PC-9 (cell line): Measurements from ENCODE around the gene SLC24A2.

ENCODE experiments used
- CTCF ChIP-seq: fragments of 200-600 bp; sonication (generic); conservative IDR thresholded peaks from 2 replicates; pipeline ENCODE4 v1.6.1; 2017; ENCODE audit warnings: mixed run types, antibody characterized with exemption, mild to moderate bottlenecking, moderate library complexity
- EZH2 ChIP-seq: fragments of 200-600 bp; sonication (generic); IDR thresholded peaks from 2 replicates; pipeline ENCODE4 v1.8.0; 2017; ENCODE audit warnings: antibody characterized with exemption, low read depth

- TF ChIP-seq CTCF (no peak), EZH2 (no peak)
Measured at GRCh38 chr9:19759066-19759465, 29.8 kb downstream of the SLC24A2 start.
